ENCODE measurements around the gene EEPD1.

DNA sequence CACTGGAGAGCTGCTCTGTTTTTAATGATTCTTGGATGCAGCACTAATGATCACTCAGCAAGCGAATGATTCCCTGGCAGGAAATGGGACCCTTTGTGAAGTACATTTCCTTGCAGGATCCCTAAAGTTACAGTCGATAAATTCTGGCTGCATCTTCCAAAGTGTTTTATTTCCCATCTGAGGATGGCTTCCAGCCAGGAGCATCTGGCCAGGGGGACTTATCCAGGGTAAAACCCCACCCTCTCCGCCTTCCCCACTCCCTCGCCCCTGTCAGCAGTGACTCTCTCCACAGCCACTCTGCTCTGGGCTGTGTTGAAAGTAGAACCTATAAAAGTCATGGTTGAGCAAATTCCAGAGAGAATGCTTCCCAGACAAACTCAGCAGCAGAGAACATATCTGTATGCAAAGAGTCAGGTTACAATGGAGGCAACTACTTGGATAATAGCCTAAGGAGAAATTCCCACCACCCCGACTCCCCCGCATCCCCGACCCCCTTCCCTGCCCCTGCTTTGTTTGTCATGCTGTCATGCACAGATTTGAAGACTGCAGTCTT lies 125.6 kb downstream of the EEPD1 start:
- TF ChIP-seq YY1 (IDR thresholded peaks at IDR 0.05; ENCODE audit: insufficient read depth, insufficient read length) = no peak
- TF ChIP-seq ZNF274 (IDR thresholded peaks at IDR 0.05; ENCODE audit: low read depth, low read length) = no peak
- no peak for TF ChIP-seq SUZ12 (IDR thresholded peaks at IDR 0.05; ENCODE audit: extremely low read depth, insufficient read depth, insufficient read length)
